Stomach (tissue), 9 donors: ENCODE measurements around the gene ARF5. TPM values are rescaled to one million over a fixed set of nuclear protein-coding genes. Genes with fewer than 3 reads are reported as not detected.

ENCODE experiments used
- DNase-seq, 2 donors: peaks; one replicate each; pipeline versions ENCODE4 v3.0.0 to v3.0.0-alpha.2; 2013 to 2019
- H3K27ac ChIP-seq, 5 donors: fragments of 200-600 bp in 4 of 5; sonication (generic) in 4 of 5; one replicate each; pipeline ENCODE4 v1.5.1; 2013 to 2019; ENCODE audit warnings: mild to moderate bottlenecking in 1 of 5, moderate library complexity in 1 of 5
- H3K27me3 ChIP-seq, 3 donors: fragments of 200-600 bp; sonication (generic); one replicate each; pipeline ENCODE4 v1.5.1; 2017 to 2019; ENCODE audit warnings: mixed run types in 1 of 3
- H3K36me3 ChIP-seq, 4 donors: fragments of 200-600 bp; sonication (generic); 1 replicate in 3 of 4; 2 replicates in 1 of 4; pipeline ENCODE4 v1.5.1; 2016 to 2019
- H3K4me1 ChIP-seq, 4 donors: fragments of 200-600 bp; sonication (generic); one replicate each; pipeline ENCODE4 v1.5.1; 2016 to 2019
- H3K4me3 ChIP-seq, 4 donors: fragments of 200-600 bp; sonication (generic) in 3 of 4; one replicate each; pipeline ENCODE4 v1.5.1; 2016 to 2019; ENCODE audit warnings: mild to moderate bottlenecking in 1 of 4
- H3K9me3 ChIP-seq, 4 donors: fragments of 200-600 bp; sonication (generic); one replicate each; pipeline ENCODE4 v1.5.1; 2016 to 2019
- CTCF ChIP-seq, 7 experiments: fragments of 450-650 bp in 4 of 7; fragments of 200-600 bp in 3 of 7; sonication (generic) in 3 of 7; IDR thresholded peaks; one replicate each; pipeline ENCODE4 v1.5.1; 2016 to 2019; ENCODE audit warnings: antibody characterized with exemption in 7 of 7, control low read depth in 2 of 7, mild to moderate bottlenecking in 1 of 7
- EP300 ChIP-seq: sonication (generic); formaldehyde crosslinking; IDR thresholded peaks from one replicate; pipeline ENCODE4 v1.6.1; 2017; ENCODE audit warnings: antibody characterized with exemption
- POLR2A ChIP-seq, 4 donors: fragments of 450-650 bp; IDR thresholded peaks; one replicate each; pipeline ENCODE4 v1.6.1; 2016; ENCODE audit warnings: antibody characterized with exemption in 4 of 4, control low read depth in 2 of 4, mild to moderate bottlenecking in 1 of 4, moderate library complexity in 1 of 4
- POLR2AphosphoS5 ChIP-seq, 3 donors: sonication (generic); formaldehyde crosslinking; IDR thresholded peaks; one replicate each; pipeline ENCODE4 v1.6.1; 2016; ENCODE audit warnings: antibody characterized with exemption in 3 of 3
- WGBS, 5 donors: extraction: QIAGEN DNeasy Blood & Tissue Kit in 3 of 5; methylation state at CpG; one replicate each; pipeline versions ENCODE4 v1.1.5 to v1.1.7; 2013 to 2018; 5-methylcytosine and 5-hydroxymethylcytosine counted together
- intact Hi-C: fragments of 100-400 bp; cut with DNase I; formaldehyde crosslinking; loops from one replicate; pipeline ENCODE4 v1.15.1; 2023; ENCODE audit warnings: low total_unique reads
- polyA plus RNA-seq, 3 donors: library from polyadenylated mRNA; stranded (reverse); fragments of 200-250 nt; gene quantifications; one replicate each; pipeline ENCODE4 v1.2.3, GENCODE V29; 2013
- total RNA-seq, 5 donors: library from RNA; depleted of rRNA; stranded (reverse); fragments of >200 nt; gene quantifications; one replicate each; pipeline versions ENCODE4 v1.1.0 to v1.2.3, GENCODE V29; 2014 to 2016
- donor health status: healthy with polysubstance abuse.
- donor health status: Bipolar disorder and iron deficiency.
- donor health status: healthy.

The ARF5 gene
- total and polyA plus RNA-seq, 8 donors, result 29.8 to 223 (median 118) TPM

GRCh38 chr7:127584648-127585043 is 3.6 kb upstream of the ARF5 start:
- H3K4me1 ChIP-seq, result peaks cover 46 to 75% (median 71%) of the 10 kb centered on the region in 4 donors
- intact Hi-C loops, result no loop called here
- H3K9me3 ChIP-seq, result no peaks in the 10 kb centered on the region
- H3K27me3 ChIP-seq, result no peaks in the 10 kb centered on the region
- H3K27ac ChIP-seq, result peak overlapping the region; percentile 88 to 97 (median 95)
- no peak for DNase-seq
- TF ChIP-seq EP300 (no peak), POLR2A (IDR thresholded peaks at IDR 0.05) (no peak), POLR2AphosphoS5 (IDR thresholded peaks at IDR 0.05) (no peak), CTCF (IDR thresholded peaks at IDR 0.05) (no peak)
- peaks cover 17 to 34% (median 27%) of the 10 kb centered on the region in 4 donors for H3K36me3 ChIP-seq
- peak overlapping the region; percentile 60 to 96 (median 80) for H3K4me3 ChIP-seq
- 21 to 27% (median 21%) methylated on average over 11 to 12 of the region's 12 CpGs for WGBS, 5 donors

DNA sequence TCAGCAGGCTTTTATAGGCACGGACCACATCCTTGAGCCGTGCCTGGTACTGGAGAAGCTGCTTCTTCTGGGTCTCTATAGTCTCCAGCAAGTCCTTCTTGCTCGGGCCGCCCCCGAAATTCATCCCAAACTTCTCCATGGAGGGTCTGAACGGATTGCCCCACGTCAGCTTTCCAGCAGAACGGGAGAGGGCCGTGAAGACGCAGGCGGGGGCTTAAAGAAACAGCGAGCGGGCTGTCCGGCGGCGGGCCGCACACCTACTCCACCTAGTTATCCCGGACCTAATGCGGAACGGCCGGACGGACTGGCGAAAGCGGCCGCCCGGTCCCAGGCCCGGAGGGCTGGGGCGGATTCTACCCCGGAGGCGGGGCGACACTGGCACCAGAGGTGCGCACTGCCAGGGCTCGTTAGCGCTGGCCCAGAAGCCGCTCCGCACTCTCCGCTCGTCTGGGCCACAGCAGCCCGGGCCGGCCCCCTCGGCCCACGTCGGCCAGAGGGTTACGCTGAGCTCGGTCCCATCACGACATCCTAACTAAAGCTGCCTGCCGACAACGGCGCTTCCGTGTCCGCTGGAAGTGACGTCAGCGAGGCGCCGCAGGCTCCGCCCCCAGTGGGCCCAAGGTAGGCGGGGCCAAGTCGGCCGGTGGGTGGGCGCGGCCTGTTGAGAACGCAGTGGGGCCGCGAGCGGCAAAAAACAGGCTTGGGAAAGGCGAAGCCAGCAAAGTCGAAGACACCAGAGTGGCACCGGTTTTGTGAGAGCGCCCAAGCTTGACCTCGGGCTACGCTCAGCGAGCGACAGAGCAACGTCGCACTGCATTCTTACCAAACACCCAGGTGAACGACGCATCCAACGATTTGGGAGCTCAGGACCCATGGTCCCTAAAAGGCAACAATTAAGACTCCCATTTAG is 2.9 kb upstream of the ARF5 start, which contains the start of gene GCC1:
Gene GCC1, minus strand, starts transcription at position 553 of the 910 bp plus-strand sequence. Its CDS starts 414 bp downstream, at position 139.
- Histone ChIP-seq H3K4me3 (peak within 1 kb of the TSS; percentile 60 to 96 (median 80)), H3K9me3 (no peaks in the 10 kb centered on the region), H3K4me1 (peaks cover 47 to 79% (median 75%) of the 10 kb centered on the region in 4 donors), H3K27me3 (no peaks in the 10 kb centered on the region), H3K36me3 (peaks cover 17 to 35% (median 33%) of the 10 kb centered on the region in 4 donors), H3K27ac (peak within 1 kb of the TSS; percentile 88 to 97 (median 95))
- TF ChIP-seq POLR2A (IDR thresholded peaks at IDR 0.05) (peak in 2 of 4 donors; percentile 56 to 76), EP300 (no peak), POLR2AphosphoS5 (IDR thresholded peaks at IDR 0.05) (peak; percentile 93 to 98 (median 97))
- 1 to 8% (median 2%) methylated on average over 12 to 78 of the region's 78 CpGs for WGBS, 5 donors
- intact Hi-C loops, result no loop called here
- peak; percentile 95 to 97 for DNase-seq

DNA sequence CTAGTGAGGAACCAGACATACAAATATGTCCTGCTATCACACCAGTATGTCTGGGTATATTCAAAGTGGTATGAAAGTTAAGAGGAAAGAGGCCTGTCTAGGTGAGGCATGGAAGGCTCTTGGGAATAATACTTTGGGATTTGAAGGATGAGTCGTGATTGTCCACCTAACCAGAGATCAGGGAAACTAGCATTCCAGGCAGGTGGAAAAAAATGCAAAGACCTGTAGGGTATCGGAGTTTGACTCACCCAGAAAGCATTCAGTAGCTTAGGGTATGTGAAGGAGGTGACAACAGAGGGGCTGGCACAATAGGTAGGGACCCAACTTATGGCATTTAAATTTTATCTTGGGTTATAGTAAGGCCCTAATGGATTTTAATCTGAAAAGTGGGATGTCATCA is 1.9 kb upstream of the ARF5 start:
- H3K9me3 ChIP-seq, result no peaks in the 10 kb centered on the region
- H3K27ac ChIP-seq, result peak overlapping the region in 1 of 5 donors; percentile 97
- 86 to 97% (median 89%) methylated on average over 2 of the region's 2 CpGs for WGBS, 5 donors
- DNase-seq, result no peak
- H3K4me3 ChIP-seq, result no peak overlapping the region
- no peak for TF ChIP-seq POLR2A (IDR thresholded peaks at IDR 0.05)
- no peak for TF ChIP-seq POLR2AphosphoS5 (IDR thresholded peaks at IDR 0.05)
- no peak for TF ChIP-seq EP300
- TF ChIP-seq CTCF (IDR thresholded peaks at IDR 0.05), result no peak
- H3K36me3 ChIP-seq, result peaks cover 25 to 37% (median 34%) of the 10 kb centered on the region in 4 donors
- H3K4me1 ChIP-seq, result peaks cover 46 to 73% (median 68%) of the 10 kb centered on the region in 4 donors
- intact Hi-C loops, result no loop called here
- no peaks in the 10 kb centered on the region for H3K27me3 ChIP-seq

GRCh38 chr7:127587663-127588018 is 570 bp upstream of the ARF5 start:
- H3K4me1 ChIP-seq, result peaks cover 34 to 60% (median 55%) of the 10 kb centered on the region in 4 donors
- no peaks in the 10 kb centered on the region for H3K9me3 ChIP-seq
- 50 to 56% (median 50%) methylated on average over 20 of the region's 20 CpGs for WGBS, 5 donors
- peak overlapping the region; percentile 82 to 99 (median 93) for H3K4me3 ChIP-seq
- no peak for DNase-seq
- peaks cover 20 to 36% (median 34%) of the 10 kb centered on the region in 4 donors for H3K36me3 ChIP-seq
- H3K27me3 ChIP-seq, result no peaks in the 10 kb centered on the region
- H3K27ac ChIP-seq, result peak overlapping the region; percentile 93 to 97 (median 95)
- no peak for TF ChIP-seq POLR2AphosphoS5 (IDR thresholded peaks at IDR 0.05)
- intact Hi-C loops, result no loop called here

GRCh38 chr7:127588697-127589482 is 679 bp downstream of the ARF5 start:
- peak; percentile 73 to 89 for DNase-seq
- 5 to 10% (median 6%) methylated on average over 28 to 43 of the region's 43 CpGs for WGBS, 5 donors
- Histone ChIP-seq H3K9me3 (no peaks in the 10 kb centered on the region), H3K27me3 (no peaks in the 10 kb centered on the region), H3K27ac (peak overlapping the region; percentile 93 to 97 (median 95)), H3K4me1 (peaks cover 22 to 48% (median 43%) of the 10 kb centered on the region in 4 donors), H3K4me3 (peak overlapping the region; percentile 82 to 99 (median 93)), H3K36me3 (peaks cover 17 to 30% (median 29%) of the 10 kb centered on the region in 4 donors)
- no peak for TF ChIP-seq POLR2A (IDR thresholded peaks at IDR 0.05)
- TF ChIP-seq POLR2AphosphoS5 (IDR thresholded peaks at IDR 0.05), result peak in 2 of 3 donors; percentile 35 to 51
- TF ChIP-seq EP300, result no peak
- TF ChIP-seq CTCF (IDR thresholded peaks at IDR 0.05), result peak in 1 of 7 experiments; percentile 21
- intact Hi-C loops, result no loop called here
